K562 (cell line): ENCODE results near the gene PRKCE.

Experiments used
- ARNT ChIP-seq, 2 experiments: fragments of 450-650 bp; IDR thresholded peaks; 2 replicates each; pipeline ENCODE4 v1.6.1; 2016; ENCODE audit warnings: mild to moderate bottlenecking in 1 of 2
- HNRNPUL1 ChIP-seq: fragments of 200-400 bp; formaldehyde crosslinking; IDR thresholded peaks from 2 replicates; pipeline ENCODE4 v1.6.1; 2017; ENCODE audit warnings: low read length
- MEF2A ChIP-seq: IDR thresholded peaks from 2 replicates; pipeline ENCODE4 v1.6.1; 2011; ENCODE audit warnings: low read depth, mild to moderate bottlenecking, low read length, moderate library complexity; ENCODE audit not compliant: control insufficient read depth
- NELFE ChIP-seq: IDR thresholded peaks from 2 replicates; pipeline ENCODE4 v1.6.1; 2011; ENCODE audit warnings: mild to moderate bottlenecking; ENCODE audit not compliant: insufficient read depth, insufficient read length
- POLR2A ChIP-seq: fragments of 450-650 bp; conservative IDR thresholded peaks from 2 replicates; pipeline ENCODE4 v1.6.1; 2016
- TRIM24 ChIP-seq, 2 experiments: fragments of 450-650 bp; IDR thresholded peaks; 2 replicates each; pipeline ENCODE4 v1.6.1; 2016
- TRIM28 ChIP-seq: fragments of 450-650 bp; IDR thresholded peaks from 2 replicates; pipeline ENCODE4 v1.6.1; 2017
- U2AF1 ChIP-seq: fragments of 200-400 bp; formaldehyde crosslinking; optimal IDR thresholded peaks from 2 replicates; pipeline ENCODE3; 2017; ENCODE audit warnings: mild to moderate bottlenecking, low read depth, low read length, moderate library complexity
- U2AF2 ChIP-seq: fragments of 200-400 bp; formaldehyde crosslinking; optimal IDR thresholded peaks from 2 replicates; pipeline ENCODE3; 2017; ENCODE audit warnings: low read depth, mild to moderate bottlenecking, low read length
- TF ChIP-seq, protein P1 (sequence below): fragments of 250-450 bp; sonication (Bioruptor Pico); IDR thresholded peaks from 2 replicates; pipeline ENCODE4 v1.4.0; 2020; ENCODE audit warnings: mild to moderate bottlenecking, moderate library complexity
- TF ChIP-seq, protein P2 (sequence below): sonication (generic); formaldehyde crosslinking; IDR thresholded peaks from 2 replicates; pipeline ENCODE4 v1.8.0; 2023; ENCODE audit warnings: mild to moderate bottlenecking, missing genetic modification reagents

DNA sequence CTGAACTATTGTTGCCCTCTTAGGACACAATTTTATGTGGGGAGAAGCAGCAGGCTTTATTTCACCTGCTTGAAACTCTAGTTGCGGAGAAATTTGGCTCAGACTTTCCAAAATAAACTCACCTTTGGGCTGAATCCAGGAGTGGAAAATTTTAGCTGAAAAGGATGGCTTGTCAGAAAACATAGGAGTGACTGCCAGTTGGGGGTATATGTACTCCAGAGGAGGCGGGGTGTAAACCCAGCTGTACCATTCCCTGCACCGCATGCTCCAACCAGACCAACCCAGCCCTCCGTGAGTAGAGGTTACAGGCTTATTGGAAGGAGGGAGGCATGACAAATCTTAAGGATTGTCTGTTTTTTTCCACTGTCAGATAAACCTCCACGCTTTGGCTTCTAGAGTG is 53.8 kb downstream of the PRKCE start:
- no peak for TF ChIP-seq POLR2A
- no peak for TF ChIP-seq NELFE
- TF ChIP-seq TRIM24 (IDR thresholded peaks at IDR 0.05), result no peak
- no peak for TF ChIP-seq U2AF1
- TF ChIP-seq U2AF2, result no peak
- TF ChIP-seq TRIM28, result no peak
- TF ChIP-seq, protein P1, sequence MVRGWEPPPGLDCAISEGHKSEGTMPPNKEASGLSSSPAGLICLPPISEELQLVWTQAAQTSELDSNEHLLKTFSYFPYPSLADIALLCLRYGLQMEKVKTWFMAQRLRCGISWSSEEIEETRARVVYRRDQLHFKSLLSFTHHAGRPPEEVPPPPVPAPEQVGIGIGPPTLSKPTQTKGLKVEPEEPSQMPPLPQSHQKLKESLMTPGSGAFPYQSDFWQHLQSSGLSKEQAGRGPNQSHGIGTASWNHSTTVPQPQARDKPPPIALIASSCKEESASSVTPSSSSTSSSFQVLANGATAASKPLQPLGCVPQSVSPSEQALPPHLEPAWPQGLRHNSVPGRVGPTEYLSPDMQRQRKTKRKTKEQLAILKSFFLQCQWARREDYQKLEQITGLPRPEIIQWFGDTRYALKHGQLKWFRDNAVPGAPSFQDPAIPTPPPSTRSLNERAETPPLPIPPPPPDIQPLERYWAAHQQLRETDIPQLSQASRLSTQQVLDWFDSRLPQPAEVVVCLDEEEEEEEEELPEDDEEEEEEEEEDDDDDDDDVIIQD, result no peak
- TF ChIP-seq, protein P2, sequence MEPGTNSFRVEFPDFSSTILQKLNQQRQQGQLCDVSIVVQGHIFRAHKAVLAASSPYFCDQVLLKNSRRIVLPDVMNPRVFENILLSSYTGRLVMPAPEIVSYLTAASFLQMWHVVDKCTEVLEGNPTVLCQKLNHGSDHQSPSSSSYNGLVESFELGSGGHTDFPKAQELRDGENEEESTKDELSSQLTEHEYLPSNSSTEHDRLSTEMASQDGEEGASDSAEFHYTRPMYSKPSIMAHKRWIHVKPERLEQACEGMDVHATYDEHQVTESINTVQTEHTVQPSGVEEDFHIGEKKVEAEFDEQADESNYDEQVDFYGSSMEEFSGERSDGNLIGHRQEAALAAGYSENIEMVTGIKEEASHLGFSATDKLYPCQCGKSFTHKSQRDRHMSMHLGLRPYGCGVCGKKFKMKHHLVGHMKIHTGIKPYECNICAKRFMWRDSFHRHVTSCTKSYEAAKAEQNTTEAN (CRISPR knock-in tag), result no peak
- TF ChIP-seq MEF2A, result no peak
- no peak for TF ChIP-seq ARNT (IDR thresholded peaks at IDR 0.05)
- no peak for TF ChIP-seq HNRNPUL1
